OCI-LY3 (cell line): ENCODE measurements around the gene CYB561D1.

ENCODE experiments used
- CTCF ChIP-seq: fragments of 200-600, 300-600 bp; sonication (generic); IDR thresholded peaks from 2 replicates; pipeline ENCODE4 v1.5.1; 2014; ENCODE audit warnings: antibody characterized with exemption, low read length, low read depth
- EZH2phosphoT487 ChIP-seq: fragments of 200-600 bp; shearing (Covaris generic); IDR thresholded peaks from 2 replicates; pipeline ENCODE4 v1.6.1; 2018; ENCODE audit warnings: antibody characterized with exemption, mixed run types, low read depth

GRCh38 chr1:109490029-109490933, 3.6 kb upstream of the CYB561D1 start:
- TF ChIP-seq CTCF (peak; percentile 60), EZH2phosphoT487 (no peak)
